ENCODE data around the gene SOBP.
"Not testable (repeated sequence)": the region's sequence is repeated elsewhere in the genome, so short reads cannot be mapped to it uniquely, and the experiment has no call there.

The SOBP gene

GRCh38 chr6:107488875-107489635, 862 bp upstream of the SOBP start:
- no peak for DNase-seq (ENCODE audit: low read depth in 2 of 2)

- DNase-seq (ENCODE audit: low read depth in 2 of 2): no peak
Measured at GRCh38 chr6:107490566-107491137, 735 bp downstream of the SOBP start.

GRCh38 chr6:107491138-107491609, 1.3 kb downstream of the SOBP start:
- no peak for DNase-seq (ENCODE audit: low read depth in 2 of 2)

- no peak for DNase-seq (ENCODE audit: low read depth in 2 of 2)
Measured at GRCh38 chr6:107491760-107492660, 2.1 kb downstream of the SOBP start.

- no peak for DNase-seq (ENCODE audit: low read depth in 2 of 2)
Measured at GRCh38 chr6:107493158-107494057, 3.5 kb downstream of the SOBP start.

GRCh38 chr6:107495196-107495643, 5.3 kb downstream of the SOBP start:
- DNase-seq (ENCODE audit: low read depth in 2 of 2): no peak

- DNase-seq (ENCODE audit: low read depth in 2 of 2): no peak
Measured at GRCh38 chr6:107495971-107496370, 6.1 kb downstream of the SOBP start.

GRCh38 chr6:107496892-107497684, 7.2 kb downstream of the SOBP start:
- DNase-seq (ENCODE audit: low read depth in 2 of 2): no peak

- DNase-seq (ENCODE audit: low read depth in 2 of 2): no peak
Measured at GRCh38 chr6:107504270-107505026, 14.5 kb downstream of the SOBP start.

GRCh38 chr6:107506145-107506544, 16.2 kb downstream of the SOBP start:
- DNase-seq (ENCODE audit: low read depth in 2 of 2): no peak

- DNase-seq (ENCODE audit: low read depth in 2 of 2): no peak
Measured at GRCh38 chr6:107509506-107509905, 19.6 kb downstream of the SOBP start.

GRCh38 chr6:107510108-107510507, 20.2 kb downstream of the SOBP start:
- DNase-seq (ENCODE audit: low read depth in 2 of 2): no peak

- no peak for DNase-seq (ENCODE audit: low read depth in 2 of 2)
Measured at GRCh38 chr6:107511511-107511993, 21.6 kb downstream of the SOBP start.

- DNase-seq (ENCODE audit: low read depth in 2 of 2): no peak
Measured at GRCh38 chr6:107513214-107513613, 23.3 kb downstream of the SOBP start.

- no peak for DNase-seq (ENCODE audit: low read depth in 2 of 2)
Measured at GRCh38 chr6:107515955-107516354, 26.0 kb downstream of the SOBP start.

- no peak for DNase-seq (ENCODE audit: low read depth in 2 of 2)
Measured at GRCh38 chr6:107517274-107517673, 27.4 kb downstream of the SOBP start.

- not testable (repeated sequence) for DNase-seq (ENCODE audit: low read depth in 2 of 2)
Measured at GRCh38 chr6:107519224-107519623, 29.3 kb downstream of the SOBP start.

GRCh38 chr6:107520706-107521105, 30.8 kb downstream of the SOBP start:
- not testable (repeated sequence) for DNase-seq (ENCODE audit: low read depth in 2 of 2)

GRCh38 chr6:107523054-107523791, 33.3 kb downstream of the SOBP start:
- no peak for DNase-seq (ENCODE audit: low read depth in 2 of 2)

Data from stimulated activated CD8-positive, alpha-beta memory T cell treated with anti-CD3 and anti-CD28 coated beads, Interleukin-15, amount 100 ng/mL, for 48 hours (primary cell).